Smooth muscle cell (in vitro differentiated cells): ENCODE results near the gene CSDE1. TPM values are rescaled to one million over a fixed set of nuclear protein-coding genes. Genes with fewer than 3 reads are reported as not detected.

ENCODE experiments used
- DNase-seq: peaks from one replicate; lab custom pipeline; 2025; ENCODE audit not compliant: unreplicated experiment; lab: John Stamatoyannopoulos, UW
- H2AFZ ChIP-seq: fragments of 200-600 bp; sonication (generic); 2 replicates; pipeline ENCODE4 v1.6.0; 2016; ENCODE audit warnings: antibody characterized with exemption, low read depth, mild to moderate bottlenecking
- H3F3A ChIP-seq: fragments of 200-600 bp; sonication (generic); 2 replicates; pipeline ENCODE4 v1.6.0; 2017; ENCODE audit warnings: antibody characterized with exemption, low read depth
- H3K27ac ChIP-seq: fragments of 200-600 bp; sonication (generic); 2 replicates; pipeline ENCODE4 v1.5.1; 2016; ENCODE audit warnings: low read depth, mild to moderate bottlenecking
- H3K27me3 ChIP-seq: fragments of 200-600 bp; sonication (generic); 2 replicates; pipeline ENCODE4 v1.6.1; 2016; ENCODE audit warnings: low read depth, mild to moderate bottlenecking
- H3K36me3 ChIP-seq: fragments of 200-600 bp; sonication (generic); 2 replicates; pipeline ENCODE4 v1.5.1; 2016; ENCODE audit warnings: low read depth
- H3K4me1 ChIP-seq: fragments of 200-600 bp; sonication (generic); 2 replicates; pipeline ENCODE4 v1.5.1; 2016; ENCODE audit warnings: low read depth
- H3K4me2 ChIP-seq: fragments of 200-600 bp; sonication (generic); 2 replicates; pipeline ENCODE4 v1.6.0; 2016; ENCODE audit warnings: mild to moderate bottlenecking
- H3K4me3 ChIP-seq: fragments of 200-600 bp; sonication (generic); 2 replicates; pipeline ENCODE4 v1.5.1; 2016; ENCODE audit warnings: mild to moderate bottlenecking
- H3K79me2 ChIP-seq: fragments of 200-600 bp; sonication (generic); 2 replicates; pipeline ENCODE4 v1.6.0; 2016; ENCODE audit warnings: low read depth, mild to moderate bottlenecking
- H3K9ac ChIP-seq: fragments of 200-600 bp; sonication (generic); 2 replicates; pipeline ENCODE4 v1.6.0; 2016; ENCODE audit warnings: low read depth
- H3K9me3 ChIP-seq: fragments of 200-600 bp; sonication (generic); replicated peaks from 2 replicates; pipeline ENCODE4 v1.5.1; 2016; ENCODE audit warnings: low read depth
- H4K20me1 ChIP-seq: fragments of 200-600 bp; sonication (generic); 2 replicates; pipeline ENCODE4 v1.6.0; 2016; ENCODE audit warnings: low read depth
- CTCF ChIP-seq: fragments of 200-600 bp; sonication (generic); IDR thresholded peaks from 2 replicates; pipeline ENCODE4 v1.5.1; 2017; ENCODE audit warnings: borderline replicate concordance, mild to moderate bottlenecking, antibody characterized with exemption; ENCODE audit not compliant: insufficient read depth, poor library complexity, severe bottlenecking
- WGBS: methylation state at CpG from one replicate; pipeline ENCODE4 v1.1.7; 2016; ENCODE audit warnings: low lambda C conversion rate; 5-methylcytosine and 5-hydroxymethylcytosine counted together
- polyA plus RNA-seq: library from polyadenylated mRNA; unstranded; fragments of >200 nt; fragmentation: Nextera tagmentation; extraction: Ambion mirVana; gene quantifications from 2 replicates; pipeline ENCODE4 v1.2.1, GENCODE V29; 2016
- total RNA-seq: library from RNA; depleted of rRNA; stranded (reverse); fragments of >200 nt; gene quantifications from 2 replicates; pipeline ENCODE4 v1.2.3, GENCODE V29; 2014

CSDE1 gene
- total and polyA plus RNA-seq, 2 experiments from 2014 or later = 173 to 768 TPM

- Histone ChIP-seq H3K9me3 (no peaks in the 10 kb centered on the region), H4K20me1 (peaks cover 80% of the 10 kb centered on the region), H3K27ac (no peak overlapping the region), H3K27me3 (no peaks in the 10 kb centered on the region), H2AFZ (no peak overlapping the region), H3K4me1 (no peaks in the 10 kb centered on the region), H3K4me2 (no peak overlapping the region), H3K4me3 (no peak overlapping the region), H3F3A (peaks cover 5% of the 10 kb centered on the region), H3K9ac (no peak overlapping the region), H3K36me3 (peaks cover 44% of the 10 kb centered on the region), H3K79me2 (peaks cover 80% of the 10 kb centered on the region)
- 98% methylated on average over 6 of the region's 6 CpGs for WGBS
- TF ChIP-seq CTCF = no peak
- DNase-seq = no peak
Observed at GRCh38 chr1:114737314-114737849, 20.4 kb downstream of the CSDE1 start.

- Histone ChIP-seq H4K20me1 (peaks cover 77% of the 10 kb centered on the region), H3K79me2 (peaks cover 77% of the 10 kb centered on the region), H3K36me3 (peaks cover 57% of the 10 kb centered on the region), H3K4me3 (no peak overlapping the region), H3K27ac (no peak overlapping the region), H3K27me3 (no peaks in the 10 kb centered on the region), H2AFZ (no peak overlapping the region), H3K9me3 (no peaks in the 10 kb centered on the region), H3K4me2 (no peak overlapping the region), H3K9ac (no peak overlapping the region), H3F3A (peaks cover 5% of the 10 kb centered on the region), H3K4me1 (no peaks in the 10 kb centered on the region)
- 97% methylated on average over 1 of the region's 1 CpG for WGBS
- DNase-seq = no peak
- TF ChIP-seq CTCF = no peak
Observed at GRCh38 chr1:114735479-114735878, 22.3 kb downstream of the CSDE1 start.

GRCh38 chr1:114729782-114730181 lies 28.0 kb downstream of the CSDE1 start:
- Histone ChIP-seq H4K20me1 (peaks cover 70% of the 10 kb centered on the region), H3K27ac (no peak overlapping the region), H2AFZ (no peak overlapping the region), H3K79me2 (peaks cover 43% of the 10 kb centered on the region), H3K27me3 (no peaks in the 10 kb centered on the region), H3K9me3 (no peaks in the 10 kb centered on the region), H3F3A (peaks cover 7% of the 10 kb centered on the region), H3K4me2 (no peak overlapping the region), H3K36me3 (peaks cover 58% of the 10 kb centered on the region), H3K9ac (no peak overlapping the region), H3K4me1 (no peaks in the 10 kb centered on the region), H3K4me3 (no peak overlapping the region)
- no peak for DNase-seq
- no peak for TF ChIP-seq CTCF
- WGBS = 98% methylated on average over 1 of the region's 1 CpG

GRCh38 chr1:114728553-114728952 lies 29.2 kb downstream of the CSDE1 start:
- H2AFZ ChIP-seq = no peak overlapping the region
- no peak overlapping the region for H3K4me3 ChIP-seq
- DNase-seq = no peak
- peaks cover 7% of the 10 kb centered on the region for H3F3A ChIP-seq
- peaks cover 43% of the 10 kb centered on the region for H3K79me2 ChIP-seq
- H4K20me1 ChIP-seq = peaks cover 60% of the 10 kb centered on the region
- WGBS = 98% methylated on average over 2 of the region's 2 CpGs
- no peaks in the 10 kb centered on the region for H3K4me1 ChIP-seq
- no peak overlapping the region for H3K9ac ChIP-seq
- peak overlapping the region; percentile 9 for H3K27ac ChIP-seq
- no peaks in the 10 kb centered on the region for H3K27me3 ChIP-seq
- no peak overlapping the region for H3K4me2 ChIP-seq
- peaks cover 55% of the 10 kb centered on the region for H3K36me3 ChIP-seq
- TF ChIP-seq CTCF = no peak
- no peaks in the 10 kb centered on the region for H3K9me3 ChIP-seq
